Measurements from ENCODE around the gene SPOP. TPM values are rescaled to one million over a fixed set of nuclear protein-coding genes. Genes with fewer than 3 reads are reported as not detected.

SPOP gene
- total RNA-seq, 1 donor from 2014 or later, result 87.3 TPM

GRCh38 chr17:49549691-49550678, 127.9 kb downstream of the SPOP start:
- no peak for TF ChIP-seq CTCF (IDR thresholded peaks at IDR 0.05)
- H3K9me3 ChIP-seq, result no peaks in the 10 kb centered on the region
- H3K36me3 ChIP-seq, result no peaks in the 10 kb centered on the region
- H3K27me3 ChIP-seq, result peaks cover 4% of the 10 kb centered on the region
- intact Hi-C loops (cut with DNase I), result loop anchor here (10.0 kb wide), 3 partner anchors 55 to 225 kb away; partner anchors contain the start of gene NGFR
- no peak overlapping the region for H3K4me3 ChIP-seq
- H3K4me1 ChIP-seq, result no peaks in the 10 kb centered on the region
- no peak overlapping the region for H3K27ac ChIP-seq
- ATAC-seq (no peak), DNase-seq (peak; percentile 57)

- Histone ChIP-seq H3K4me3 (no peak overlapping the region), H3K9me3 (no peaks in the 10 kb centered on the region), H3K27me3 (peaks cover 4% of the 10 kb centered on the region), H3K27ac (no peak overlapping the region), H3K36me3 (no peaks in the 10 kb centered on the region), H3K4me1 (no peaks in the 10 kb centered on the region)
- no peak for DNase-seq
- TF ChIP-seq CTCF (IDR thresholded peaks at IDR 0.05), result no peak
- no peak for ATAC-seq
- intact Hi-C loops (cut with DNase I), result loop anchor here (10.0 kb wide), 1 partner anchor 54 kb away; the partner anchor contains the start of gene NGFR
These were observed 128.6 kb downstream of the SPOP start for GRCh38 chr17:49549311-49549605.

Other genes starting within 250 kb of the SPOP start
- 0.78 TPM for gene NGFR, start 182.8 kb downstream of the SPOP start, total RNA-seq
- 6.3 TPM for gene NXPH3, start 102.2 kb downstream of the SPOP start, total RNA-seq
- gene SLC35B1, start 29.9 kb upstream of the SPOP start, total RNA-seq, result 48.1 TPM
- gene FAM117A, start 86.0 kb upstream of the SPOP start, total RNA-seq, result 11.8 TPM
- 61.4 TPM for gene KAT7, start 110.6 kb upstream of the SPOP start, total RNA-seq
- not detected for gene TAC4, start 170.0 kb upstream of the SPOP start, total RNA-seq